GM18907 (cell line): ENCODE results near the gene DNAJB6.

Experiments
- ATAC-seq: cut with Tn5 transposase; IDR thresholded peaks from one replicate; pipeline ENCODE4 v1.9.1; 2021; ENCODE audit warnings: mild to moderate bottlenecking, moderate library complexity; ENCODE audit not compliant: unreplicated experiment

The DNAJB6 gene

GRCh38 chr7:157407512-157408257 is 70.9 kb downstream of the DNAJB6 start:
- ATAC-seq = no peak

DNA sequence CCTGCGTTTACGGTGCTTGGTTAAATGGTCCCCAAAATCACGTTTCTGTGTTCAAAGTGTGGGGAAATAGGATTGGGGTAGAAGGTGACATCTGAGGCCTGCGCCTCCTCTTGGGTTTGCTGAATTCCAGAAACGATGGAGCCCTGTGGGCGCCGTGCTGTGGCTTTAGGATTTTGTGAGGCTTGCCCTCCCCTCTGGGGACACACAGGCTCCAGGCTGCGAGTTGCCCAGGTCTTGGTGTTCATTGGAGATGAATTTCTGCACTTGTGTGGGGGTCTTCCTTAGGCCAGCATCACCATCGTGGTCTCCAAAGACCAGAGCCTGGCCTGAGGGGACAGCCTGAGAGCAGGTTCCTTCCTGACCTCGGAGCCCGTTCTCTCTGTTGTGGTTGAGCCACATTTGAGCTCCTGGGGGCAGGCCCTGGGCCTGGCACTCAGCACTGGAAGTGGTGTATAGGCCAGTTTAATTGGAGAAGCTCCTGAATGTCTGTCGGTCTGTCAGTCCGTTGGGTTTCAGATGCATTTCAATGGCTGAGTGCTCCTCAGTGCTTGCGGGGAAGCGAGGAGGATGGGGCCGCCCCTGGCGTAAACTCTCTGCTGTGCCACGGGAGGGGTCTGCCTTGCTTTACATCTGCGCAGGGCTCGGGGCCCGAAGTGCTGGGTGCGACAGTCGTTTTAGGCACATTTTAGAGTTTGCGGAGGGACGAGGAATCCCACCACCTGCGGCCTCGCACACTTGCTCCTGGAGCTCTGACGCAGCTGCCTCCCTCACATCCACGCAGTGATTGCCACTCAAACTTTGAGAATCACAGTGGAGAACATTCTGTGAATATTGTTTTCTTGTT is 71.7 kb downstream of the DNAJB6 start:
- no peak for ATAC-seq

DNA sequence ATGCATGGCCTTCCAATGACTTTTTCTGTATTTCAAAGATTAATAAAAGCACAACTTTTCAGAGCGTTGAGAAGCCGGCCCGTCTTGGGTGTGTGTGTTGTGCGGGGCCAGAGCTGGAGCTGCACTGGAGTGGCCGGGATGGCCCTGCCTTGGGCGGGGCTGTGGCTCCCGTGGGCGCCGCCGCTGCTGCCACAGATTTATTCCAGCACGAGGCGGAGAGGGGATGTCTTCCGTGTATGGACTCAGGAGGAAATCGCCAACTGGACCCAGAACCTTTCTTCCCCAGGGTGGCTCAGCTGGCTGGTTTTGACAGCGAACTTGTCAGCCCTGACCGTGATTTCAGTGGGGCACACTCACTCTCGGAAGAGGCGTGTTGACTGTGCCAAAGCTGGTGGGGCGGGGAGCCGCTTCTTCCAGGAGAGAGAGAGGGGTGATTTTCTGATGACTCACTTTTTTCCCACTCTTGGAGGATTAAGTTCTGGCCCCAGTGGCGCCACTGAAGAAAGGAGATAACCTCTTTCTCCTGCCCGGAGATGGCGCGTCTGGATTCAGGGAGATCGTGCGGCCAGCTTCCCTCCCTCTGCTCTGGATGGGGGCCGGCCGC is 72.4 kb downstream of the DNAJB6 start:
- no peak for ATAC-seq

DNA sequence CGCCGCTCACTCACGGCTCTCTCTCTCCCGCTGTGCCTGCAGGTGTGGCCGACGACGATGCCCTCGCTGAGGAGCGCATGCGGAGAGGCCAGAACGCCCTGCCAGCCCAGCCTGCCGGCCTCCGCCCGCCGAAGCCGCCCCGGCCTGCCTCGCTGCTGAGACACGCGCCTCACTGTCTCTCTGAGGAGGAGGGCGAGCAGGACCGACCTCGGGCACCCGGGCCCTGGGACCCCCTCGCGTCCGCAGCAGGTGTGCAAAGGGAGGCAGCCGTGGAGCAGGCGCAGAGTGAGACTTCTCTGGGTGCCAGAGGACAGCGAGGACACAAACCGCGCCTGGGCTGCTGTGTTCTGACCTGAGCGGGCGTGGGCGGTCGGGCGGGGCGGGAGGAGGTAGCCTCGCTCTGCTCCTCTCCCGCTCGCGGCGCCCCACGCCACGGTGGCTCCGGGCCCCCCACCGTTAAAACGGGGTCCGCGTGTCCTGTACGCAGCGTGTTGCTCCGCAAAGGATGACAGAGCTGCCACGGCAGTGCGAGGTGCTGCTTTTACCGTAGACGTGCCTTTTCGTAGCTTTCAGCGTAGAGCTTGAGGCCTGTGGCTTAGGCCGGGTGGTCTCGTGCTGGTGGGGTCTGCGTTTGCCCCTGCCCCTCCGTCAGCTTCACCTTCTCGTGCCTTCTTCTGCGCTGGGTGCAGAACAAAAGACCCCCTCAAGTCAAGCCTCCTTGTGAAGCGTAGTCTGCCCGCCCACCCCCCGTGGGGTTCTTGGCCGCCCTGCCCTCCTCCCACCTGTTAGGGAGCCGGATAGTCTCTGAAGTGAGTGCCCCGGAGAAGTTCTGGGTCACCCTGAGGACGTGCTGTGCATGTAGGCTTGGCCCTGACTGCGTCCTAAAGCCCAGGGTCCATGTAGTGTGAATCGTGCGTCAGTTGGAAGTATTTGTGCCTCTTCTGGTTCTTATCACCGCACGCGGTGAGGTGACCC is 73.2 kb downstream of the DNAJB6 start:
- ATAC-seq = no peak

DNA sequence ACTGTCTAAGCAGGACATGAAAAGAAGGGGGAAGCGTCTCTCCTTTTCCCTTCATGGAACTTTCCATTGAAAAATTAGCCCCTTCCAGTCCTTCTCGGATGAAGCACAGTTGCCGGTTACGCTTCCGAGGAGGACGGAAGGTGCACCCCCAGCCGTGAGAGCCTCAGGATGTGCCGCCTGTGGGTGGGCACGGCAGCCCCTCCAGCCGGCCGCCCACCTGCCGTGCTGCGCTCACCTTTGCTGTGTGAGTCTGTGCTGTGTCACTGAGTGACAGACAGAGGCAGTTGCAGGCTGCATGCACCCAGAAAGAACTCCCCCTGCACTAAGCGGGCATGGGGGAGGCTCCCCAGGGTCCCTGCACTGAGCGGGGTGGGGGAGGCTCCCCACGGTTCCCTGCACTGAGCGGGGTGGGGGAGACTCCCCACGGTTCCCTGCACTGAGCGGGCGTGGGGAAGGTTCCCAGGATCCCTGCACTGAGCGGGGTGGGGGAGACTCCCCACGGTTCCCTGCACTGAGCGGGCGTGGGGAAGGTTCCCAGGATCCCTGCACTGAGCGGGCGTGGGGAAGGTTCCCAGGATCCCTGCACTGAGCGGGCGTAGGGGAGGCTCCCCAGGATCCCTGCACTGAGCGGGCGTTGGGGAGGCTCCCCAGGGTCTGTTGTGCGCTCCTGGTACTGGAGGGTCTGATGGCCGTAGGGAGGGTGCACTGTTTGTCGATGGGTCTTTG is 74.2 kb downstream of the DNAJB6 start:
- ATAC-seq = no peak

DNA sequence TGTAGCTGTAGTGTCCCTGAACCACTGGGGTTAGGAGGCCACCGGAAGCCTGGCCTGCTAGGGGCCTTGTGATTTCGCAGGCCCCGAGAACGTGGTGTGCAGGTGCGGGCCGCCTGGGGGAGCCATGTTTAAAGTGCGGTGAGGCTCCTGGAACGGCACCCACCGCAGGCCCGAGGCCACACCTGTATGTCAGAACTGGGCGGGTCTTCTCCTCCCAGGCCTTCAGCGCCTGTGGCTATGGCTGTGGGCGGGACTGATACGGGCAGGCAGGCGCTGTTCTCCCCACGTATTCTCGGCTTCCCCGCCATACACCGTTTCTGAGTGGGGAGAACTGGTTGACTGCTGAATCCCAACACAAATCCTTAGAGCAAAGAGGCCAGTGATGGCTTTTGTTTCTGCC is 74.8 kb downstream of the DNAJB6 start:
- no peak for ATAC-seq

DNA sequence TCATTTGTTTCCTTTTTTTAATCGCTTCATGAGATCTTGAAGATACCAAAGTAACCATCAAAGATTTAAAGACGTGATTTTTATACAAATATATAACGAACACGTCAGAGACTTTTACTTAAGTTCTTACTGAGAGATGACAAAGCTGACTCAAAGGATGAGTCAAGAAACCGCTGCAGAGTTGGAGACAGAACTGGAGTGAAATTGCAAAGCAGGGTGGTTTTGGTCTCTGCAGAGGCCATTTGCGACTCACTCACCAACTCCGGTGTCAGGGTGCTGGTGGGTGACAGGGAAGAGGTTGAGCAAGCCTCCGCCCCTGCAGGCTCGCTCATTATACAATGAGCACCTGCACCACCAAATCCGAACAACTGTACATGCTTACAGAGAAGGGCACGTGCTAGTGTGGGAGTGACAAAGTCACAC is 75.2 kb downstream of the DNAJB6 start:
- ATAC-seq = no peak

GRCh38 chr7:157412491-157413180 is 75.8 kb downstream of the DNAJB6 start:
- ATAC-seq = no peak

DNA sequence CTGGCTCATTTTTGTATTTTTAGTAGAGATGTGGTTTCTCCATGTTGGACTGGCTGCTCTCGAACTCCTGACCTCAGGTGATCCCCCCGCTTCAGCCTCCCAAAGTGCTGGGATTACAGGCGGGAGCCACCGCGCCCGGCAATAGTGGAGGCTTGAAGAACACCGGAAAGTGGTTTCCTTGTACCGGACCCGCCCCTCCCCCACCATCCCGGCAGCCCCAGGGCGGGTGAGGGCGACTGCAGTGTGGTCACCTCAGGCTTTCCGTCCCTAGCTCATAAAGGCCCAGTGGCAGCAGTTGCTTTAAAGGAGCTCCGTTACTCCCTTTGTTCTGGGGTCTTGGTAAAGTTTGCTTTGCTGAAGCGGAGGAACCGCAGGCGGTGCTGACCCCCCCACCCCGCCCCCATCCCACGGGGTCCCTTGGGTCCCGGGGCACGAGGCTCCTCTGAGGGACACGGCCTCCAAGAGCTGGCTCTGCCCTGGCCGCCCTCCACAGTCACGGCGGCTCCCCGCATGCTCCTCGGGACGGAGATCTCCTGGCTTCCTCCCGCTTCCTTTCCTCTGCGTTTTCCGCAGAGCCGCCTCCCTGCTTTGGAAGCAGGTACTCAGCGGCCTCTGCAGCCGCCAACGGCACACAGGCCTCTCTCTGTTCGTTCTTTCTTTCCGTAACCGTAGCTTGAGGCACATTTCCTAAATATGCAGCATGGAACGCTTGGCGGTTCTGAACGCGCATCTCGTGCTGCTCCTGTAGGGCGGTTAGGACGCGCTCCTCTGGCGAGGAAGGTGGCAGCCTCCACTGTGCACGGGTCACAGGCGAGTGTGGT is 77.3 kb downstream of the DNAJB6 start:
- ATAC-seq = no peak

- no peak for ATAC-seq
Measured at GRCh38 chr7:157414702-157415096, 77.9 kb downstream of the DNAJB6 start.

- ATAC-seq = no peak
Measured at GRCh38 chr7:157415486-157415885, 78.7 kb downstream of the DNAJB6 start.

DNA sequence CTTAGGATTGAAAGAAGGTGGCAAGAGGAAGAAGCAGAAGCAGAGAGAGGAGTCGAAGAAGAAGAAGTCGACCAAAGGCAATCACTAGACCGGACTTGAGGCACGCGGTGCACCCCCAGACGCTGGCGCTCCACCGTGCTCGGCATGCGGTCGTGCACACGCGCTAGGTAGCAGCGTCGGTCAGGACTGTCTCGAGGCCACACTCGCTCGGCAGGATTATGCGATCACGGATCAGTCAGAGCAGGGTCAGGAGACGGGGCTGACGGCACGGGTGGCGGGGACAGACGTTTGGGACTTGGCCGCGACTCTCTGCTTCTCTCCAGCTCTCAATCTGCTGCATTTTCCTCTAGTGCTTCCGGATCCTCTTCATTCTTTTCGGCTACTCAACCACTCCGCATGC is 79.2 kb downstream of the DNAJB6 start:
- no peak for ATAC-seq

DNA sequence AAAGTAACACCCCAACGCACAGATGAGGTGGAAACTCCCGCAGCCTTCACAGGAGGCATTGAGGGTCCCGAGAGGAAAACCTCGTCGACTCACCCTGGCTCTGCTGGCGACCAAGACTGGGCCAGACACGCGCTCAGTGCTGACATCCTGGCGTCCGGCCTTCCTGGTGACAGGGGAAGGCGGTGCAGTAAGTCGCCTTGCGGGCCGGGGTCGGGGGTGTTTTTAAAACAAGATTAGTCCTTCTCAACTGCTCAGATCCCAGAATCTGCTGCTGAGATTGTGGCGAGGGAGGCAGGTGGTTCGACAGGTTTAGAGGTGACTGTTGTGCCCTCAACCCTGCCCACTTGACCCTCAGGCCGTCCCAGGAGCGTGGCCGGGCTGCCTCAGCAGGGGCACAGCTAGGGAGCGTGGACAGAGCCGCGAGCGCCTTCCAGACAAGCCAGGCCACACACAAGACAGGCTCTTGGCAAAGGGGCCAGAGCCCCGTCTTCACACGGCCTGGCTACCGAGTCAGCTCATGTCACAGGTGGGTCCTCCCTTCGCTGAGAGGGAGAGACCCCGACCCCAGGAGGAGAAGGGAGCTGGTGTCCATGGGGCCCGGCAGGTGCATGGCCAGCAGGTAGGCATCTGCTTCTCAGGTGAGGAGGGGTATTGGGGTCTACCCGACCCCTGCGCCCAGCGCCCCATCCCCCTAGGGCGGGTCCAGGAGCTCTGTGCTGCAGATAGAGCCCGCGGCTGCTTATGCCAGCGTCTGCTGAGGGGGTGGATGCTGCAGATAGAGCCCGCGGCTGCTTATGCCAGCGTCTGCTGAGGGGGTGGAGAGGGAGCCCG is 81.6 kb downstream of the DNAJB6 start:
- ATAC-seq = no peak

DNA sequence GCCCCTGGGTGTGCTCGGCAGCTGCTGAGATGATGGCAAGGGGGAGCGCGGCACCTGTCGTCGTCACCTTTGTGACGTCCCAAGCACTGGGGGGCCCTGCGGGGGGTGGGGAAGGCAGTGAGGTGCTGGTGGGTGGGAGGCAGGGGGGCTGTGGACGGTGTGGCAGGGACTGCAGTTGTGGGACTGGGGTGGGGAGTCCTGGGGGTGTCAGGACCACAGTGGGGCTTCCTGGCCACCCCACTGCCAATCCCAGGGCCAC is 82.2 kb downstream of the DNAJB6 start:
- no peak for ATAC-seq

- ATAC-seq = no peak
Measured at GRCh38 chr7:157422279-157422678, 85.5 kb downstream of the DNAJB6 start.

GRCh38 chr7:157423348-157423747 is 86.5 kb downstream of the DNAJB6 start:
- no peak for ATAC-seq

DNA sequence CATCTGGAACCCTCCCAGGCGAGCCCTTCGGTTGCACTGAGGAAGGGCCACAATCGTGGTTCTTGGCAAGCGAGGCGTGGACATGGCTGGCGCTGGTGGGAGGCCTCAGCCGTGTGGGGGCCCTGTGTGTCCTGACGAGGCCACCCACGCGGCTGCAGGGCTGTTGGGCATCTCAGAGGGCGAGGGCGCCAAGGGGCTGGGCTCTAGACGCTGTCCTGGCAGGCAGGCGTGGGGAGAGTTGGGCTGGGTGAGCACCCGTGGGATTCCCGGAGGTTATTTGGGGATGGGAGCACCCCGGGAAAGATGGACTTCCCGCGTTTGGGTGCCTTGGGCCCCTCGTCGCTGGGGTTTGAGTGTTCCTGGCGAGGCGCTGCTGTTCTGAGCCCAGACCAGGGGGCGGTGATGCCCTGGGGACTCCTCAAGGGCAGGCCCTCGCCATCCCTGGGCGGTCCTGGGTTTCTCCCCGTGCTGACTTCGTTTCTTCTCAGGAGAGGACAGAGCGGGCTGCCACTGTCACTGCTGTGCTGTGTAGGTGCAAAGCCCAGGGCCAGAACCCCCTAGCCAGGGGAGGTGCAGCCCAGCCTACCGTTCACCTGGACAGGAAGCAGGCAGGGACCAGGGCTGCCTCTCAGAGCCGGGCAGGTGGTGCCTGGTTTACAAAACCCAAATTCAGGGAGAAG is 87.2 kb downstream of the DNAJB6 start:
- no peak for ATAC-seq
